Measurements from ENCODE around the gene CPNE9. TPM values are rescaled to one million over a fixed set of nuclear protein-coding genes. Genes with fewer than 3 reads are reported as not detected.

Gene CPNE9
- total RNA-seq, 1 experiment from 2014 or later: 3.5 TPM

GRCh38 chr3:9688961-9689360, 14.7 kb upstream of the CPNE9 start:
- Histone ChIP-seq H2AK5ac (ENCODE audit: insufficient read length, low read length) (no peak overlapping the region), H3K9me3 (ENCODE audit: control insufficient read depth, low read depth, low read length) (no peaks in the 10 kb centered on the region), H2BK15ac (ENCODE audit: low read depth, low read length) (no peak overlapping the region), H2BK20ac (ENCODE audit: low read depth, low read length, poor library complexity, severe bottlenecking) (no peak overlapping the region), H3K23ac (ENCODE audit: insufficient read length, low read depth, low read length) (no peak overlapping the region), H3K4me2 (ENCODE audit: insufficient read depth, insufficient read length, low read length) (no peak overlapping the region), H3K14ac (ENCODE audit: insufficient read depth, low read length) (no peak overlapping the region), H3K4me1 (ENCODE audit: insufficient read depth, low read length) (no peaks in the 10 kb centered on the region), H4K5ac (ENCODE audit: insufficient read length, low read depth, low read length) (no peak overlapping the region), H2AFZ (ENCODE audit: low read length) (no peak overlapping the region), H3K18ac (ENCODE audit: insufficient read length, low read depth, low read length) (no peak overlapping the region), H4K91ac (ENCODE audit: insufficient read length, low read depth, low read length) (no peak overlapping the region), H2BK12ac (ENCODE audit: insufficient read length, low read depth, low read length) (no peak overlapping the region), H2BK5ac (ENCODE audit: insufficient read length, low read length) (no peak overlapping the region), H3K79me1 (ENCODE audit: insufficient read depth, low read depth, low read length, poor library complexity, severe bottlenecking) (no peaks in the 10 kb centered on the region), H3K79me2 (ENCODE audit: insufficient read depth, low read length) (no peaks in the 10 kb centered on the region), H4K8ac (replicated peaks; ENCODE audit: insufficient read length, low read depth, low read length) (no peak overlapping the region), H3K23me2 (ENCODE audit: insufficient read length, low read depth, low read length, poor library complexity, severe bottlenecking) (no peaks in the 10 kb centered on the region), H2BK120ac (ENCODE audit: low read depth, low read length, poor library complexity, severe bottlenecking) (no peak overlapping the region), H3T11ph (ENCODE audit: low read length) (no peak overlapping the region), H3K9ac (ENCODE audit: extremely low read depth, insufficient read length, low read length) (no peak overlapping the region), H3K27ac (ENCODE audit: insufficient read length, low read depth, low read length) (no peak overlapping the region), H3K27me3 (ENCODE audit: insufficient read depth, low read length) (no peaks in the 10 kb centered on the region), H3K56ac (ENCODE audit: insufficient read length, low read depth, low read length) (no peak overlapping the region), H3K4ac (ENCODE audit: low read depth, low read length) (no peak overlapping the region), H4K20me1 (ENCODE audit: control insufficient read depth, insufficient read depth, insufficient read length) (no peaks in the 10 kb centered on the region)
- H3K27ac Mint-ChIP-seq: no peak overlapping the region
- TF ChIP-seq CTCF (conservative IDR thresholded peaks at IDR 0.05): no peak
- no peak overlapping the region for H3K4me3 Mint-ChIP-seq
- no peaks in the 10 kb centered on the region for H3K9me3 Mint-ChIP-seq
- no CpG with 5 or more reads among the region's 5 CpGs for WGBS (ENCODE audit: extremely low coverage, insufficient read length, low lambda C conversion rate)
- H3K36me3 Mint-ChIP-seq (ENCODE audit: insufficient read depth in 1 of 3, low read depth in 3 of 3): peaks cover 11 to 70% (median 46%) of the 10 kb centered on the region in 3 experiments; a peak in 6 of 7 replicates
- no peak for DNase-seq
- H3K27me3 Mint-ChIP-seq (ENCODE audit: low read depth): no peaks in the 10 kb centered on the region
- no peaks in the 10 kb centered on the region for H3K4me1 Mint-ChIP-seq

Data from H9 (cell line).